ENCODE results near the gene ACSL4.

DNA sequence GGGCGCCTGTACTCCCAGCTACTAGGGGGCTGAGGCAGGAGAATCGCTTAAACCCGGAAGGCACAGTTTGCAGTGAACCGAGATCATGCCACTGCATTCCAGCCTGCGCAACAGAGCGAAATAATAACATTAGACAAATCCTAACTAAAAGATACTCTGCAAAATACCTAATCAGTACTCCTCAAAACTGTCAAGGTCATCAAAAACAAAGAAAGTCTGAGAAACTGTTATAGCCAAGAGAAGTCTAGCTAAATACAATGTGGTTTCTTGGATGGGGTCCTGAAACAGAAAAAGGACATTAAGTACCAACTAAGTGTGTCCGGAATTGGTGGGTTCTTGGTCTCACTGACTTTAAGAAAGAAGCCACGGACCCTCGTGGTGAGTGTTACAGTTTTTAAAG lies 14.6 kb upstream of the ACSL4 start:
- TF ChIP-seq POLR2AphosphoS5 (IDR thresholded peaks at IDR 0.05; ENCODE audit: low read depth, low read length) = no peak
- TF ChIP-seq, protein P1, sequence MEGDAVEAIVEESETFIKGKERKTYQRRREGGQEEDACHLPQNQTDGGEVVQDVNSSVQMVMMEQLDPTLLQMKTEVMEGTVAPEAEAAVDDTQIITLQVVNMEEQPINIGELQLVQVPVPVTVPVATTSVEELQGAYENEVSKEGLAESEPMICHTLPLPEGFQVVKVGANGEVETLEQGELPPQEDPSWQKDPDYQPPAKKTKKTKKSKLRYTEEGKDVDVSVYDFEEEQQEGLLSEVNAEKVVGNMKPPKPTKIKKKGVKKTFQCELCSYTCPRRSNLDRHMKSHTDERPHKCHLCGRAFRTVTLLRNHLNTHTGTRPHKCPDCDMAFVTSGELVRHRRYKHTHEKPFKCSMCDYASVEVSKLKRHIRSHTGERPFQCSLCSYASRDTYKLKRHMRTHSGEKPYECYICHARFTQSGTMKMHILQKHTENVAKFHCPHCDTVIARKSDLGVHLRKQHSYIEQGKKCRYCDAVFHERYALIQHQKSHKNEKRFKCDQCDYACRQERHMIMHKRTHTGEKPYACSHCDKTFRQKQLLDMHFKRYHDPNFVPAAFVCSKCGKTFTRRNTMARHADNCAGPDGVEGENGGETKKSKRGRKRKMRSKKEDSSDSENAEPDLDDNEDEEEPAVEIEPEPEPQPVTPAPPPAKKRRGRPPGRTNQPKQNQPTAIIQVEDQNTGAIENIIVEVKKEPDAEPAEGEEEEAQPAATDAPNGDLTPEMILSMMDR (IDR thresholded peaks at IDR 0.05) = no peak
- TF ChIP-seq TCF7L2 (IDR thresholded peaks at IDR 0.05; ENCODE audit: low read depth, low read length) = no peak
- no peak for TF ChIP-seq SIN3A (IDR thresholded peaks at IDR 0.05; ENCODE audit: borderline replicate concordance, insufficient read depth, low read depth, low read length)

All from Panc1 (cell line).